GM12865 (cell line): ENCODE measurements around the gene ALDH1L1.

Experiments used
- DNase-seq: peaks from one replicate; pipeline ENCODE4 v3.0.0; 2010; ENCODE audit warnings: low read depth
- H3K4me3 ChIP-seq: 2 replicates; pipeline ENCODE4 v1.5.1; 2011; ENCODE audit warnings: mild to moderate bottlenecking, low read depth, low read length, control low read depth
- CTCF ChIP-seq: IDR thresholded peaks from 2 replicates; pipeline ENCODE4 v1.5.1; 2011; ENCODE audit warnings: low read length, control low read depth, low read depth, inconsistent platforms; ENCODE audit not compliant: insufficient read depth; ENCODE audit errors: missing control alignments

Gene ALDH1L1

GRCh38 chr3:126133606-126134005 is 46.8 kb downstream of the ALDH1L1 start:
- no peak for DNase-seq

GRCh38 chr3:126132751-126133511 is 47.5 kb downstream of the ALDH1L1 start:
- peak; percentile 34 for TF ChIP-seq CTCF
- no peak overlapping the region for H3K4me3 ChIP-seq
- DNase-seq = no peak

More at GRCh38 chr3:126133606-126134005, 46.8 kb downstream of the ALDH1L1 start:
- no peak overlapping the region for H3K4me3 ChIP-seq
- no peak for TF ChIP-seq CTCF

GRCh38 chr3:126131881-126132750 is 48.3 kb downstream of the ALDH1L1 start:
- TF ChIP-seq CTCF = no peak
- DNase-seq = no peak
- H3K4me3 ChIP-seq = no peak overlapping the region

- TF ChIP-seq CTCF = no peak
- DNase-seq = no peak
- H3K4me3 ChIP-seq = no peak overlapping the region
Observed at GRCh38 chr3:126130981-126131745, 49.2 kb downstream of the ALDH1L1 start.

DNA sequence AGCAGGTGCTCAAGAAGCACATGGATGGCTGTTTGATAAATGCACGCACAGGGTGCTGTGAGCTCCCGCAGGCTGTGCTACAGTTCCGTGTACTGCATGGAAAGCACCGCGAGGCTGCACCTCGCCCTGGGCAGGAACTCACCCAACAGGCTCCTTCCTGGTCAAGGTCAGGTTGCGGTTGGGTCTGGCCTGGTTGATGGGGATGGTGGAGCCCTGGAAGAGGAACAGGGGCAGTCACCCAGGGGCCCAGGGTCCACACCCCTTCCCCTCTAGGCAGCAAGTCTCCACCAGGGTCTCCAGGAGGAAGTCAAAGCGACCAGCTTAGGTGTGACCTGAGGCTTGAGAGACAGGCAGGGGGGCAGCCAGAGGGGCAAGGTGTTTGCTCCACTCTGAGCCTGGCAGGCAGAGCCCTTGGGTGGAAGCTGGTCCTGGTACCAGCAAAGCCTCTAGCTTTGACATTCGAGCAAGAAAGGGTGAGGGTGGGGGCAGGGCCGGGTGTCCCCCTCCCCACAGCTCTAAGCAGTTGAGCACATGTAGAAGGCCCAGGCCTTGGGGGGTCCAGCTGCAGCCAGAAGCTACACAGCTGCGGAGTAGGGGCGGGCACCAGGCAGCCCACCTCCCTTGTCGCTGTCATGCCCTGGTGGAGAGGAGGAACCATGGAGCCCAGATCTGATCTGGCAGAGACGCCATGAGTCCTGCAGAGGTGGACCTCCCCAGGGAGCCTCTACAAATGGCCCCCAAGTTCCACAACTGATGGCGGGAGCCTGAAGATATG is 50.1 kb downstream of the ALDH1L1 start:
- DNase-seq = no peak
- no peak overlapping the region for H3K4me3 ChIP-seq
- TF ChIP-seq CTCF = no peak

GRCh38 chr3:126129398-126129891 is 50.9 kb downstream of the ALDH1L1 start:
- H3K4me3 ChIP-seq = no peak overlapping the region
- DNase-seq = no peak

More at GRCh38 chr3:126129398-126129891, 50.9 kb downstream of the ALDH1L1 start:
- TF ChIP-seq CTCF = no peak
